Measurements from ENCODE around the gene PGLYRP1.

DNA sequence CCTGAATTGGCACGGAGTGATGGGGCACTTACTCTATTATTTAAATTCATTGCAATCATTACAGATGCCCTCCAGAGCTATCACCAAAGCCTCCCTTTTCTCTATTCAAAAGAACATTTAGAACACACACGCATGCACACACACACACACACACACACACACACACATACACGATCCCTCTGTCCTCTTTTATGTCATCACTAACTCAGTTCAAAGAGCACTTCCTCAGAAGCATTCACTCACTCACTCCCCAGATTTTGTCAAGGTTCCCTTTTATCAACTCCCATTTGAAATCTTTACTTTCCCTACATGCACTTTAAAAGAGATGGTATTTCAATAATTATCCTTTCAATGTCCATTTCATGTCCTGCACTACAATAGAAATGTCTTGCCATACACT lies 40.3 kb upstream of the PGLYRP1 start:
- TF ChIP-seq, protein P1, sequence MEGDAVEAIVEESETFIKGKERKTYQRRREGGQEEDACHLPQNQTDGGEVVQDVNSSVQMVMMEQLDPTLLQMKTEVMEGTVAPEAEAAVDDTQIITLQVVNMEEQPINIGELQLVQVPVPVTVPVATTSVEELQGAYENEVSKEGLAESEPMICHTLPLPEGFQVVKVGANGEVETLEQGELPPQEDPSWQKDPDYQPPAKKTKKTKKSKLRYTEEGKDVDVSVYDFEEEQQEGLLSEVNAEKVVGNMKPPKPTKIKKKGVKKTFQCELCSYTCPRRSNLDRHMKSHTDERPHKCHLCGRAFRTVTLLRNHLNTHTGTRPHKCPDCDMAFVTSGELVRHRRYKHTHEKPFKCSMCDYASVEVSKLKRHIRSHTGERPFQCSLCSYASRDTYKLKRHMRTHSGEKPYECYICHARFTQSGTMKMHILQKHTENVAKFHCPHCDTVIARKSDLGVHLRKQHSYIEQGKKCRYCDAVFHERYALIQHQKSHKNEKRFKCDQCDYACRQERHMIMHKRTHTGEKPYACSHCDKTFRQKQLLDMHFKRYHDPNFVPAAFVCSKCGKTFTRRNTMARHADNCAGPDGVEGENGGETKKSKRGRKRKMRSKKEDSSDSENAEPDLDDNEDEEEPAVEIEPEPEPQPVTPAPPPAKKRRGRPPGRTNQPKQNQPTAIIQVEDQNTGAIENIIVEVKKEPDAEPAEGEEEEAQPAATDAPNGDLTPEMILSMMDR (IDR thresholded peaks at IDR 0.05): no peak
- TF ChIP-seq POLR2A (IDR thresholded peaks at IDR 0.05; ENCODE audit: low read depth) (no peak), POLR2AphosphoS5 (IDR thresholded peaks at IDR 0.05) (no peak)

All from esophagus muscularis mucosa (tissue), 3 donors.